ENCODE results near the gene STK32B. TPM values are rescaled to one million over a fixed set of nuclear protein-coding genes. Genes with fewer than 3 reads are reported as not detected.

The STK32B gene
- total and polyA plus RNA-seq, 3 donors from 2014 or later: 17.5 to 29.7 (median 22.6) TPM

DNA sequence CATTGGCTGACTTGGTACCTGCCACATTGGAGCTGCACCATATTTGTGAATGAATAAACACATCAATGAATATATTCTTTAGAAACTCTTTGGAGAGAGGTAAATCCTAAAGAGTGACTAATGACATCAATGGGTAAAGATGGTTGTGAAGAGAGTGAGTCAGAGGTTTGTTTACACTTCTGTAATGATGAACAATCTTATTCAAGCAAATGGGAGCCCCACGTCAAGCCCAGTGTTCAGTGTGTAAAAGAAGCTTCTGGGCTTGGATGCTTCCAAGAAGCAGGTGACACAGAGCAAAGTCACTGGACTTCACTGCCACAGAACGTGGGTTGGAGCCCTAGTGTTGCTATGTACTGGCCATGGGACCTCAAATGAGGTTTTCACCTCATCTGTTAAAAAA, 319.0 kb downstream of the STK32B start:
- H3K4me3 ChIP-seq: no peak overlapping the region
- no peaks in the 10 kb centered on the region for H3K36me3 ChIP-seq (ENCODE audit: low read depth, missing control alignments)
- no peak for DNase-seq
- no peaks in the 10 kb centered on the region for H3K4me1 ChIP-seq
- WGBS, 2 donors: 81% methylated on average over 2 of the region's 2 CpGs
- H3K9me3 ChIP-seq: no peaks in the 10 kb centered on the region
- TF ChIP-seq POLR2A (IDR thresholded peaks at IDR 0.05): no peak
- no peak overlapping the region for H3K27ac ChIP-seq
- H3K27me3 ChIP-seq: no peaks in the 10 kb centered on the region
- intact Hi-C loops (cut with DNase I; ENCODE audit: low total_unique reads): no loop called here

DNA sequence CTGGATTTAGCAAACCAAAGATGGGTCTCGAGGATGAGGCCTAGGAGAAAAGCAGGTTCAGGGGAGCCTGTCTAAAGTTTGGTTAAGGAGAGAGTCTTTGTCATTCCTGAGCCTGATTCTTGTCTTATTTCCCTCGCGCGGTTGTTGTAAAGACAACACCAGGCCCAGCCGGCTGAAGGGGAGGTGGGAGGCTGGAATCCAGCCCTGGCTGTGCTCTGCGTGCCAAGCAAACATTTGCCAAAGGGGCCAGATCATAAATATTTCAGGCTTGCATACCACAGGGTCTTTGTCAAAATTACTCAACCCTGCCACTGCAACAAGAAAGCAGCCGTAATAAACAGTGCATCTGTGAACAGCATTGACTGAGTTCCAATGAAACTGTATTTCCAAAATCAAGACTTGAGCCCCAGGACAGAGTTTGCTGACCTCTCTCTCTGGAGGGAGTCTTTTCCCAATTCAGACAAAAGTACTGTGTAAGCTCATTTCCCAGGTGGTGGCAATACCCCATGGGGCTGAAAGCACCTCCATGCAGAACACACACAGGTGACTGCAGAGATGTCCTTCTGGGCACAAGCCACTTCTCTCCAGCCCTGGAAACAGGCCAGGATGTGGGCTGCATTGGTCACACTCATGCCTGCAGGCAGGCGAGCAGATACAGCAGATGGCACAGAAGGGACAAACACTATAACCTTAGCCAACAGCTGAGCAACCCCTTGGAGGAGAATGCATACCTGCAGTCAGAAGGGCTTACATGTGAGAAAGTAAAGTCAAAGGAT, 320.3 kb downstream of the STK32B start:
- H3K4me1 ChIP-seq: no peaks in the 10 kb centered on the region
- H3K27ac ChIP-seq: no peak overlapping the region
- H3K9me3 ChIP-seq: no peaks in the 10 kb centered on the region
- H3K27me3 ChIP-seq: no peaks in the 10 kb centered on the region
- no peak overlapping the region for H3K4me3 ChIP-seq
- DNase-seq: no peak
- 58 to 63% methylated on average over 8 of the region's 8 CpGs for WGBS, 2 donors
- no peaks in the 10 kb centered on the region for H3K36me3 ChIP-seq (ENCODE audit: low read depth, missing control alignments)
- intact Hi-C loops (cut with DNase I; ENCODE audit: low total_unique reads): no loop called here
- TF ChIP-seq, protein P1, sequence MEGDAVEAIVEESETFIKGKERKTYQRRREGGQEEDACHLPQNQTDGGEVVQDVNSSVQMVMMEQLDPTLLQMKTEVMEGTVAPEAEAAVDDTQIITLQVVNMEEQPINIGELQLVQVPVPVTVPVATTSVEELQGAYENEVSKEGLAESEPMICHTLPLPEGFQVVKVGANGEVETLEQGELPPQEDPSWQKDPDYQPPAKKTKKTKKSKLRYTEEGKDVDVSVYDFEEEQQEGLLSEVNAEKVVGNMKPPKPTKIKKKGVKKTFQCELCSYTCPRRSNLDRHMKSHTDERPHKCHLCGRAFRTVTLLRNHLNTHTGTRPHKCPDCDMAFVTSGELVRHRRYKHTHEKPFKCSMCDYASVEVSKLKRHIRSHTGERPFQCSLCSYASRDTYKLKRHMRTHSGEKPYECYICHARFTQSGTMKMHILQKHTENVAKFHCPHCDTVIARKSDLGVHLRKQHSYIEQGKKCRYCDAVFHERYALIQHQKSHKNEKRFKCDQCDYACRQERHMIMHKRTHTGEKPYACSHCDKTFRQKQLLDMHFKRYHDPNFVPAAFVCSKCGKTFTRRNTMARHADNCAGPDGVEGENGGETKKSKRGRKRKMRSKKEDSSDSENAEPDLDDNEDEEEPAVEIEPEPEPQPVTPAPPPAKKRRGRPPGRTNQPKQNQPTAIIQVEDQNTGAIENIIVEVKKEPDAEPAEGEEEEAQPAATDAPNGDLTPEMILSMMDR (IDR thresholded peaks at IDR 0.05): no peak

DNA sequence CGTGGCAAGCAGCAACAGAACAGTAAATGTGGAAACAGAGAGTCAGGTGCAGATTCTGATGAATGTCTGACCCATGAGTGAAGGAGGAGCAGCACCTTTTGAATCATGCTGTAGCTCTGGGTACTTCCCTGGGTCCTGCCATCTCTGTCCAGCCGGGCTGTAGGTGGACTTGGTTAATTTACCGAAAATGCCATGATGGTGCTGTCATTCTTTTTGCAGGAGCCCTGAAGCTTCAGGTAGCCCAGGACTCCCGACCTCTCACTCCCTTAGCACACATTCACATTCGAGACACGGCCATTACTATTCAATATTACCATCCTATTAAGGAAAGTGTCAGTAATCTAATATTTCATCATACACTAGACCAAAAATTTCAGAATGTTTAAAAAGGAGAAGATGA, 320.9 kb downstream of the STK32B start:
- no peaks in the 10 kb centered on the region for H3K27me3 ChIP-seq
- no peaks in the 10 kb centered on the region for H3K9me3 ChIP-seq
- no peak for DNase-seq
- no peak overlapping the region for H3K27ac ChIP-seq
- 87 to 88% methylated on average over 6 of the region's 6 CpGs for WGBS, 2 donors
- TF ChIP-seq, protein P1 (IDR thresholded peaks at IDR 0.05): no peak
- TF ChIP-seq POLR2A (IDR thresholded peaks at IDR 0.05): no peak
- no peaks in the 10 kb centered on the region for H3K36me3 ChIP-seq (ENCODE audit: low read depth, missing control alignments)
- intact Hi-C loops (cut with DNase I; ENCODE audit: low total_unique reads): no loop called here
- no peak overlapping the region for H3K4me3 ChIP-seq
- H3K4me1 ChIP-seq: no peaks in the 10 kb centered on the region

DNA sequence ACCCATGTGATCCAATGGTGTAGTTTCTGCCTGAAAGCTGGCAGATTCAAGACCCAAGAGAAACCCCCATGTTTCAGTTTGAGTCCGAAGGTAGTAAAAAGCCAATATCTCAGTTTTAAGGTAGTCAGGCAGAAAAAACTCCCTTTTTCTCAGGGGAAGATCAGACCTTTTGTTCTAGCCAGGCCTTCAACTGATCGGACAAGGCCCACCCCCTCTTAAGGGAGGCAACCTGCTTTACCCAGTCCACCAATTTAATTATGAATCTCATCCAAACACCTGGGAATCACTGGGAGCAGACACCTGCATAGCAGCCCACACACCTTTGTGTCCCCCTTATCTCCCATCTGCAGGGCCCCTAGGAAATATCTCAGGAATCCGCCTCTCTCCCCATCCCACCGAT, 322.0 kb downstream of the STK32B start:
- Histone ChIP-seq H3K9me3 (no peaks in the 10 kb centered on the region), H3K27ac (no peak overlapping the region), H3K36me3 (ENCODE audit: low read depth, missing control alignments) (no peaks in the 10 kb centered on the region), H3K4me3 (no peak overlapping the region), H3K4me1 (no peaks in the 10 kb centered on the region), H3K27me3 (no peaks in the 10 kb centered on the region)
- 85 to 88% methylated on average over 4 of the region's 4 CpGs for WGBS, 2 donors
- intact Hi-C loops (cut with DNase I; ENCODE audit: low total_unique reads): no loop called here
- no peak for TF ChIP-seq POLR2A (IDR thresholded peaks at IDR 0.05)
- TF ChIP-seq, protein P1 (IDR thresholded peaks at IDR 0.05): no peak
- no peak for DNase-seq

DNA sequence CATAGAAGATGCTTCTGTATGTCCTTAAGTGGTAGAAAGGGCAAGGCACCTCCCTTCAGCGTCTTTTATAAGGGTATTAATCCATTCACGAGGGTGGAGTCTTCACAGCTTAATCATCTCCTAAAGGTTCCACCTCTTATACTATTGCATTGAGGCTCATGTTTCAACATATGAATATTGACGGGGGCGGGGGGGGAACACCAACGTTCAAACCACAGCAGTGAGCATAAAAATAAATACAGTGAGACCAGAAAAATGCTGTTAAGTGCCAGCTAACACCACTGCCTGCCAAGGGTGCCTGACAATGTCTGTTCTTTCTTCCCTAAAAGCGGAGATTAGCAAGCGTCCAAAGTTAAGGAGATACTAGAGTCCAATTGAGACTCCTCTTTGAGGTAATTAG, 323.3 kb downstream of the STK32B start:
- H3K27ac ChIP-seq: no peak overlapping the region
- DNase-seq: no peak
- 81 to 86% methylated on average over 7 of the region's 7 CpGs for WGBS, 2 donors
- H3K27me3 ChIP-seq: no peaks in the 10 kb centered on the region
- intact Hi-C loops (cut with DNase I; ENCODE audit: low total_unique reads): no loop called here
- no peak for TF ChIP-seq POLR2A (IDR thresholded peaks at IDR 0.05)
- TF ChIP-seq, protein P1 (IDR thresholded peaks at IDR 0.05): no peak
- H3K4me3 ChIP-seq: no peak overlapping the region
- no peaks in the 10 kb centered on the region for H3K36me3 ChIP-seq (ENCODE audit: low read depth, missing control alignments)
- no peaks in the 10 kb centered on the region for H3K9me3 ChIP-seq
- H3K4me1 ChIP-seq: no peaks in the 10 kb centered on the region
